Caco-2 (cell line): Measurements from ENCODE around the gene PTCD1. TPM values are rescaled to one million over a fixed set of nuclear protein-coding genes. Genes with fewer than 3 reads are reported as not detected.
"Not testable (repeated sequence)": the region's sequence is repeated elsewhere in the genome, so short reads cannot be mapped to it uniquely, and the experiment has no call there.

Experiments
- BruUV-seq: library from RNA; stranded (reverse); fragments of 400-500 nt; replicated peaks from 2 replicates; lab custom pipeline; 2021; lab: Mats Ljungman, UMichigan
- CTCF ChIA-PET: fragments of 300-600 bp; sonication (Branson Sonifier 250); formaldehyde crosslinking; loops from one replicate; lab custom pipeline; 2022; ENCODE audit warnings: antibody characterized with exemption; lab: Charles Lee
- POLR2A ChIA-PET: fragments of 300-600 bp; sonication (Branson Sonifier 250); formaldehyde crosslinking; loops from one replicate; lab custom pipeline; 2022; ENCODE audit warnings: antibody characterized with exemption; lab: Charles Lee
- DNase-seq, 2 experiments: peaks; one replicate each; pipeline versions ENCODE4 v3.0.0 to v3.0.0-alpha.2; 2020 to 2022
- H3K27me3 ChIP-seq: replicated peaks from 2 replicates; pipeline ENCODE4 v1.6.0; 2011; ENCODE audit warnings: low read length; ENCODE audit not compliant: control insufficient read depth, insufficient read depth
- H3K36me3 ChIP-seq: 2 replicates; pipeline ENCODE4 v1.5.1; 2011; ENCODE audit warnings: low read length; ENCODE audit not compliant: control insufficient read depth, insufficient read depth
- H3K4me1 ChIP-seq: fragments of 250-450 bp; sonication (Bioruptor Pico); 2 replicates; pipeline ENCODE4 v1.5.1; 2020; ENCODE audit warnings: mild to moderate bottlenecking
- H3K4me3 ChIP-seq: 2 replicates; pipeline ENCODE4 v1.5.1; 2011; ENCODE audit warnings: low read depth, mild to moderate bottlenecking, control low read depth, low read length
- H3K9me3 ChIP-seq: fragments of 250-450 bp; sonication (Bioruptor Pico); 2 replicates; pipeline ENCODE4 v1.5.1; 2020; ENCODE audit warnings: mild to moderate bottlenecking, moderate library complexity
- H3K27ac Mint-ChIP-seq: one replicate; pipeline ENCODE4 v1.8.0; 2022; ENCODE audit warnings: mixed read lengths; ENCODE audit not compliant: unreplicated experiment
- H3K27me3 Mint-ChIP-seq: one replicate; pipeline ENCODE4 v1.8.0; 2022; ENCODE audit warnings: mixed read lengths; ENCODE audit not compliant: insufficient read depth, unreplicated experiment
- H3K36me3 Mint-ChIP-seq: one replicate; pipeline ENCODE4 v1.8.0; 2022; ENCODE audit warnings: mild to moderate bottlenecking, mixed read lengths; ENCODE audit not compliant: insufficient read depth, unreplicated experiment
- H3K4me1 Mint-ChIP-seq: one replicate; pipeline ENCODE4 v1.8.0; 2022; ENCODE audit warnings: low read depth, mixed read lengths; ENCODE audit not compliant: unreplicated experiment
- H3K4me3 Mint-ChIP-seq: one replicate; pipeline ENCODE4 v1.8.0; 2022; ENCODE audit warnings: mild to moderate bottlenecking, moderate library complexity, mixed read lengths; ENCODE audit not compliant: unreplicated experiment
- H3K9me3 Mint-ChIP-seq: one replicate; pipeline ENCODE4 v1.8.0; 2022; ENCODE audit warnings: mixed read lengths; ENCODE audit not compliant: unreplicated experiment
- intact Hi-C: fragments of 100-400 bp; cut with micrococcal nuclease; formaldehyde crosslinking; loops from one replicate; pipeline ENCODE4 v1.10.0; 2022; ENCODE audit not compliant: unreplicated experiment
- total RNA-seq: library from RNA; stranded (reverse); gene quantifications from 2 replicates; pipeline ENCODE4 v1.2.3, GENCODE V29; 2022
- TF ChIP-seq, protein P1 (sequence below), 2 experiments: fragments of 200-600 bp in 1 of 2; IDR thresholded peaks; 1 replicate in 1 of 2; 2 replicates in 1 of 2; pipeline versions ENCODE4 v1.5.1 to v1.8.0; 2011 to 2022; ENCODE audit warnings: antibody characterized with exemption in 1 of 2, control low read depth in 1 of 2, inconsistent platforms in 1 of 2, low read depth in 1 of 2, low read length in 1 of 2, mild to moderate bottlenecking in 1 of 2, moderate library complexity in 1 of 2; ENCODE audit not compliant: insufficient read depth in 1 of 2, severe bottlenecking in 1 of 2, unreplicated experiment in 1 of 2

The PTCD1 gene
- total RNA-seq, 1 experiment from 2014 or later, result 59.6 TPM

DNA sequence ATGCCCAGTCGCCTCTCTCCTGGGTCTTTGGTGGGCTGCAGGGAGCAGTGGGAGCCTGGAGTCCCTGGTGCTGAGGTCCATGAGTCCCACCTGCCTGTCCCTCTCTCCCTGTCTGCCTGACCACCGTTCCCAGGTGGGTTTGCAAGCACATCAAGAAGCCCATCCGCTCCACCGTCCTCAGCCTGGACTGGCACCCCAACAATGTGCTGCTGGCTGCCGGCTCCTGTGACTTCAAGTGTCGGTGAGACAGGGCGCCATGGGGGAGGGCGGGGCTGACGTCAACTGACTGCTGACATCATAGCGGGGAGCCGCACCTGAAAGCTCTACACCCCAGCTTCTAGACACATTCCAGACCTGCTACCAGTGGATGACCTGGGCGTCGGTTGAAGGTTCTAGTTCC is 48.8 kb downstream of the PTCD1 start:
- POLR2A ChIA-PET, result interaction anchor here (1.0 kb wide), 1 partner anchor 18 kb away, joined by 3 read pairs; no protein-coding TSS in a partner anchor
- Mint-ChIP-seq H3K27me3 (no peaks in the 10 kb centered on the region), H3K4me3 (no peak overlapping the region), H3K9me3 (no peaks in the 10 kb centered on the region), H3K27ac (no peak overlapping the region), H3K36me3 (peaks cover 97% of the 10 kb centered on the region), H3K4me1 (no peaks in the 10 kb centered on the region)
- Histone ChIP-seq H3K9me3 (no peaks in the 10 kb centered on the region), H3K27me3 (no peaks in the 10 kb centered on the region), H3K4me1 (no peaks in the 10 kb centered on the region), H3K36me3 (peaks cover 4% of the 10 kb centered on the region), H3K4me3 (no peak overlapping the region)
- no TSS peak for BruUV-seq
- CTCF ChIA-PET, result interaction anchor here (0.6 kb wide), 1 partner anchor 25 kb away, joined by 3 read pairs; no protein-coding TSS in a partner anchor
- intact Hi-C loops, result loop anchor here (5.0 kb wide), 1 partner anchor 62 kb away; the partner anchor contains the start of gene ARPC1A
- DNase-seq, result no peak
- TF ChIP-seq, protein P1, sequence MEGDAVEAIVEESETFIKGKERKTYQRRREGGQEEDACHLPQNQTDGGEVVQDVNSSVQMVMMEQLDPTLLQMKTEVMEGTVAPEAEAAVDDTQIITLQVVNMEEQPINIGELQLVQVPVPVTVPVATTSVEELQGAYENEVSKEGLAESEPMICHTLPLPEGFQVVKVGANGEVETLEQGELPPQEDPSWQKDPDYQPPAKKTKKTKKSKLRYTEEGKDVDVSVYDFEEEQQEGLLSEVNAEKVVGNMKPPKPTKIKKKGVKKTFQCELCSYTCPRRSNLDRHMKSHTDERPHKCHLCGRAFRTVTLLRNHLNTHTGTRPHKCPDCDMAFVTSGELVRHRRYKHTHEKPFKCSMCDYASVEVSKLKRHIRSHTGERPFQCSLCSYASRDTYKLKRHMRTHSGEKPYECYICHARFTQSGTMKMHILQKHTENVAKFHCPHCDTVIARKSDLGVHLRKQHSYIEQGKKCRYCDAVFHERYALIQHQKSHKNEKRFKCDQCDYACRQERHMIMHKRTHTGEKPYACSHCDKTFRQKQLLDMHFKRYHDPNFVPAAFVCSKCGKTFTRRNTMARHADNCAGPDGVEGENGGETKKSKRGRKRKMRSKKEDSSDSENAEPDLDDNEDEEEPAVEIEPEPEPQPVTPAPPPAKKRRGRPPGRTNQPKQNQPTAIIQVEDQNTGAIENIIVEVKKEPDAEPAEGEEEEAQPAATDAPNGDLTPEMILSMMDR (IDR thresholded peaks at IDR 0.05; ENCODE audit: insufficient read depth in 1 of 2, low read depth in 1 of 2, low read length in 1 of 2, severe bottlenecking in 1 of 2, unreplicated experiment in 1 of 2), result no peak

DNA sequence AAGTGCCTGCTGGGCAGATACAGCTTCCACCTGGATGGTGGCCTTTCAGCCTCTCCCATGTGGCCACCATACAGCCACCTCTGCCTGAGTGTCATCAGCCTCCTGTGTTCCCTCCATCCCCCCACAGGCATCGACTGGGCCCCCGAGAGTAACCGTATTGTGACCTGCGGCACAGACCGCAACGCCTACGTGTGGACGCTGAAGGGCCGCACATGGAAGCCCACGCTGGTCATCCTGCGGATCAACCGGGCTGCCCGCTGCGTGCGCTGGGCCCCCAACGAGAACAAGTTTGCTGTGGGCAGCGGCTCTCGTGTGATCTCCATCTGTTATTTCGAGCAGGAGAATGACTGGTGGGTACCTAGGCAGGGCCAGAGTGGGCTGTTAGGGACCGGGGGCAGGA is 50.7 kb downstream of the PTCD1 start:
- H3K36me3 Mint-ChIP-seq, result peaks cover 97% of the 10 kb centered on the region

DNA sequence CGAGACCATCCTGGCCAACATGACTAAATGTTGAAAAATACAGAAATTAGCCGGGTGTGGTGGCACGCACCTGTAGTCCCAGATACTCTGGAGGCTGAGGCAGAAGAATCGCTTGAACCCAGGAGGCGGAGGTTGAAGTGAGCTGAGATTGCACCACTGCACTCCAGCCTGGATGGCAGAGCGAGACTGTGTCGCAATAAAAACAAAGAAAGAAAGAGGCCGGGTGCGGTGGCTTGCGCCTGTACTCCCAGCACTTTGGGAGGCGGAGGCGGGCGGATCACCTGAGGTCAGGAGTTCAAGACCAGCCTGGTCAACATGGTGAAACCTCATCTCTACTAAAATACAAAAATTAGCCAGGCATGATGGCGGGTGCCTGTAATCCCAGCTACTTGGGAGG is 51.4 kb downstream of the PTCD1 start:
- CTCF ChIA-PET, H3K9me3 ChIP-seq, H3K9me3 Mint-ChIP-seq, BruUV-seq, H3K36me3 ChIP-seq, H3K27me3 ChIP-seq, DNase-seq, H3K27me3 Mint-ChIP-seq, POLR2A ChIA-PET, H3K27ac Mint-ChIP-seq, H3K4me3 ChIP-seq, H3K4me3 Mint-ChIP-seq, H3K4me1 Mint-ChIP-seq, H3K4me1 ChIP-seq: not testable (repeated sequence)
- peaks cover 90% of the 10 kb centered on the region for H3K36me3 Mint-ChIP-seq
- intact Hi-C loops, result loop anchor here (5.0 kb wide), 1 partner anchor 60 kb away; the partner anchor contains the start of gene ARPC1A

More for the DNA sequence above, 50.7 kb downstream of the PTCD1 start:
- no peak for DNase-seq
- BruUV-seq, result no TSS peak
- CTCF ChIA-PET, result no interaction called here
- H3K9me3 Mint-ChIP-seq, result no peaks in the 10 kb centered on the region
- H3K4me3 Mint-ChIP-seq, result no peak overlapping the region
- Histone ChIP-seq H3K4me3 (no peak overlapping the region), H3K9me3 (no peaks in the 10 kb centered on the region), H3K4me1 (no peaks in the 10 kb centered on the region), H3K36me3 (peaks cover 4% of the 10 kb centered on the region), H3K27me3 (no peaks in the 10 kb centered on the region)
- H3K27ac Mint-ChIP-seq, result no peak overlapping the region
- TF ChIP-seq, protein P1 (IDR thresholded peaks at IDR 0.05; ENCODE audit: insufficient read depth in 1 of 2, low read depth in 1 of 2, low read length in 1 of 2, severe bottlenecking in 1 of 2, unreplicated experiment in 1 of 2), result no peak
- H3K4me1 Mint-ChIP-seq, result no peaks in the 10 kb centered on the region
- H3K27me3 Mint-ChIP-seq, result no peaks in the 10 kb centered on the region
- intact Hi-C loops, result loop anchor here (5.0 kb wide), 1 partner anchor 61 kb away; the partner anchor contains the start of gene ARPC1A
- POLR2A ChIA-PET, result no interaction called here
